ENCODE measurements around the gene TRIP13.
"Not testable (repeated sequence)": the region's sequence is repeated elsewhere in the genome, so short reads cannot be mapped to it uniquely, and the experiment has no call there.

Gene TRIP13, protein sequence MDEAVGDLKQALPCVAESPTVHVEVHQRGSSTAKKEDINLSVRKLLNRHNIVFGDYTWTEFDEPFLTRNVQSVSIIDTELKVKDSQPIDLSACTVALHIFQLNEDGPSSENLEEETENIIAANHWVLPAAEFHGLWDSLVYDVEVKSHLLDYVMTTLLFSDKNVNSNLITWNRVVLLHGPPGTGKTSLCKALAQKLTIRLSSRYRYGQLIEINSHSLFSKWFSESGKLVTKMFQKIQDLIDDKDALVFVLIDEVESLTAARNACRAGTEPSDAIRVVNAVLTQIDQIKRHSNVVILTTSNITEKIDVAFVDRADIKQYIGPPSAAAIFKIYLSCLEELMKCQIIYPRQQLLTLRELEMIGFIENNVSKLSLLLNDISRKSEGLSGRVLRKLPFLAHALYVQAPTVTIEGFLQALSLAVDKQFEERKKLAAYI

GRCh38 chr5:892394-893136 lies at the start of gene TRIP13, which contains the start of gene BRD9:
Gene TRIP13, plus strand, starts transcription at chr5:892884. Its CDS starts 115 bp downstream, at chr5:892999.
Gene BRD9, minus strand, starts transcription at chr5:892801. Its CDS starts 144 bp downstream, at chr5:892657.
- peak in 1 of 2 donors; percentile 73 for DNase-seq (ENCODE audit: extremely low read depth in 1 of 2, low read depth in 1 of 2)

GRCh38 chr5:843371-843770 lies 49.3 kb upstream of the TRIP13 start:
- DNase-seq (ENCODE audit: extremely low read depth in 1 of 2, low read depth in 1 of 2) = not testable (repeated sequence)

DNA sequence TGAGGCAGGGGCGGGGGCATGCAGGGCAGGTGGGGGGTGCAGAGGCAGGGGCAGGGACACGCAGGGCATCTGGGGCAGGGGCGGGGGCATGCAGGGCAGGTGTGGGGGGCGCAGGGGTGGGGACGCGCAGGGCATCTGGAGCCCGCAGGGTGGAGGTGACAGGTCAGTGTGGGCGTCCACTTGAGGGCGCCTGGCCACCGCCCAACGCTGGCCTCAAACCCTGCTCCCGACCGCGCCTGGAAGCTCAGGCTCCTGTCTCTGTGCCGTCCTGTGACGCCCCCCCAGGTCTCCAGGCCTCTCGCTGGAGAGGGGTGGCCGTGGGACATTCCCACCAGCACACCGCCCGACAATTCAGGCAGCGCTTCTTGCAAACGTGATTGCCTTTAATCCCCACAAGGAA lies 48.8 kb upstream of the TRIP13 start:
- DNase-seq (ENCODE audit: extremely low read depth in 1 of 2, low read depth in 1 of 2) = not testable (repeated sequence)

DNA sequence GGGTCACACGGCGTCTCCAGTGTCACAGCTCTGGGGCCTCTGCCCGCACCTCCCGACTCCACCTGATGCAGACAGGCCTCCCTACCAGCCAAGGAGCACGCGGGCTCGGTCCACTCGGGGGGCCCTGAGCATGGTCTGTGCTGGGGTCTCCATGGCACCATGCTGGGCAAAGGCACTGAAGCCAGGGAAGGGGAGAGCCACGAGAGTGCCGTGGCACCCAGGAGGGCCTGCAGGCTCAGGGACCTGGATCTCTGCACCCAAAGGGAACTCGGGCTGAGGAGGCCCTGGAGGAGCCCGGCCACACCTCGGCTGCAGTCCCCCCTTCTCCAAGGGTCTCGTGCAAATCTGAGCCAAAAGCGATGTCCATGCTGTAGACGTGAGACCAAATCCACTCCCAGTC lies 48.3 kb upstream of the TRIP13 start:
- not testable (repeated sequence) for DNase-seq (ENCODE audit: extremely low read depth in 1 of 2, low read depth in 1 of 2)

DNA sequence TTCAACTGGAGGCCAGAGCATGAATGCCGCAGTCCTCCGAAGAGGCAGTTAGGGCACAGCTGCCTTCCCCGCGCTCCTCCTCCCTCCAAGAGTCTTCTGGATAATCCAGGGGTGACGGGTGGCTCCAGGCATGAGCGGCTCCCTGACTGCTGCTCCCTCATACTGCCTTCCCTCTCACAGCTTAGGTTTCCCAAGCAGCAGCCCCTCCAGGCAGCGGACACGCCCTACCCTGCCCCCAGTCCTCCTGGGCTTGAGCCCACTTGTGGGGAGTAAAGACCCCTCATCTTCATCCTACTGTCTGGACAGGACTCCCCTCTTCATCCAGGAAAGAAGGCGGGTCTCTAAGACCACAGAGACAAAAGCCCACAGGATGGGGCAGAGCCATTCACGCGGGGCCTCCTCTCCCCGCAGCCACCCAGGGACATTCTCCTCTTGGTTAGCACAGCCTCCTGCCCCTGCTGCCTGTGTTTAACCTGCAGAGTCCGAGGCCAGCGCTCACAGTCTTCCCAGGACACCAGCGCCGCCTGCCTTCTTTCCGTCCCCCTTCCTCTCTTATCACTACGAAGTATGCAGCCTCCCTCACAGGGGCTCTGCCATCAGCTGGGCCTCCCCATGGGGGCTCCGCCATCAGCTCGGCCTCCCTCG lies 47.5 kb upstream of the TRIP13 start:
- DNase-seq (ENCODE audit: extremely low read depth in 1 of 2, low read depth in 1 of 2) = not testable (repeated sequence)

DNA sequence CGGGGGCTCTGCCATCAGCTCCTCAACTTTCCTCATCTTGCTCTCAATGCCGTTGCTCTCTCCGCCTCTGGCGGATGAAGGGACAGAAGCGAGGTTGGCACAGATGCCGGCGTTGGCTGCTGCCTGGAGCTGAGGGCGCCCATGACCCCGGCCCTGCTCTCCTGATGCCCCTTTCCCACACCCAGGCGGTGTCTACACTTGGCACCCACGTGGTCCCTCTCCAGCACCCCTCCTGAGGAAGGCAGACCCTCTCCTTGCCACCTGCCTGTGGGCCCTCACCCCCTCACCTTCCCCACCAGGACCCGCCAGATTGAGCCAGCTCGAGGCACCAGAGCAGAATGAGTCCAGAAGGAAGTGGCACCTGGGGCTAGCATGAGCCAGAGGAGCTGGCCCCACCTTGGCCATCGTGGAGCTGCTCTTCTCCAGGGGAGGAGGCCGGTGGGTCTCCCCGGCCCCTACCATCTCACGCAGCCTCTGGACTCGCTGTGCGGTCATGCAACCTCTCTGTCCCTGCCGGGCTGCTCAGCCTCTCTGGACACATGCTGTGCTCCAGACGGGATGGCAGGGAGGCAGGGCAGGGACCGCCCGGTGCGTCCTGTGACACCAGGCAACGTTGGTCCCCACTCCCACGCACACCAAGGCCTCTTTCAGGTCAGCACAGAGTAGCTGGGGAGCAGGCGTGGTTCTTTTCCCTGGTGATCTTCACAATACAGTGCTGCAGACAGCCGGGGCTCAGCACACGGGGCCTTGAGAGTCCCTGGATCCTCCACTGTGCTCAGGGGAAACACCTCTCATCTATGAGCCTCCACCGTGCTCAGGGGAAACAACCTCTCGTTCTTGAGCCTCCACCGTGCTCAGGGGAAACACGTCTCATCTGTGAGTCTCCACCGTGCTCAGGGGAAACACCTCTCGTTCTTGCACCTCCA lies 46.7 kb upstream of the TRIP13 start:
- DNase-seq (ENCODE audit: extremely low read depth in 1 of 2, low read depth in 1 of 2) = not testable (repeated sequence)

DNA sequence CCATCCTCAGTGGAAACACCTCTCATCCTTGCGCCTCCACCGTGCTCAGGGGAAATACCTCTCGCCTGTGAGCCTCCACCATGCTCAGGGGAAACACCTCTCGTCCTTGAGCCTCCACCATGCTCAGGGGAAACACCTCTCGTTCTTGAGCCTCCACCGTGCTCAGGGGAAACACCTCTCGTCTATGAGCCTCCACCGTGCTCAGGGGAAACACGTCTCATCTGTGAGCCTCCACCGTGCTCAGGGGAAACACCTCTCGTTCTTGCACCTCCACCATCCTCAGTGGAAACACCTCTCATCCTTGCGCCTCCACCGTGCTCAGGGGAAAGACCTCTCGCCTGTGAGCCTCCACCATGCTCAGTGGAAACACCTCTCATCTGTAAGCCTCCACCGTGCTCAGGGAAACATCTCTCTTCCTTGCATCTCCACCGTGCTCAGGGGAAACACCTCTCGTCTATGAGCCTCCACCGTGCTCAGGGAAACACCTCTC lies 46.0 kb upstream of the TRIP13 start:
- not testable (repeated sequence) for DNase-seq (ENCODE audit: extremely low read depth in 1 of 2, low read depth in 1 of 2)

GRCh38 chr5:847212-847611 lies 45.5 kb upstream of the TRIP13 start:
- not testable (repeated sequence) for DNase-seq (ENCODE audit: extremely low read depth in 1 of 2, low read depth in 1 of 2)

GRCh38 chr5:847736-848135 lies 44.9 kb upstream of the TRIP13 start:
- not testable (repeated sequence) for DNase-seq (ENCODE audit: extremely low read depth in 1 of 2, low read depth in 1 of 2)

GRCh38 chr5:848671-849111 lies 44.0 kb upstream of the TRIP13 start:
- DNase-seq (ENCODE audit: extremely low read depth in 1 of 2, low read depth in 1 of 2) = no peak

DNA sequence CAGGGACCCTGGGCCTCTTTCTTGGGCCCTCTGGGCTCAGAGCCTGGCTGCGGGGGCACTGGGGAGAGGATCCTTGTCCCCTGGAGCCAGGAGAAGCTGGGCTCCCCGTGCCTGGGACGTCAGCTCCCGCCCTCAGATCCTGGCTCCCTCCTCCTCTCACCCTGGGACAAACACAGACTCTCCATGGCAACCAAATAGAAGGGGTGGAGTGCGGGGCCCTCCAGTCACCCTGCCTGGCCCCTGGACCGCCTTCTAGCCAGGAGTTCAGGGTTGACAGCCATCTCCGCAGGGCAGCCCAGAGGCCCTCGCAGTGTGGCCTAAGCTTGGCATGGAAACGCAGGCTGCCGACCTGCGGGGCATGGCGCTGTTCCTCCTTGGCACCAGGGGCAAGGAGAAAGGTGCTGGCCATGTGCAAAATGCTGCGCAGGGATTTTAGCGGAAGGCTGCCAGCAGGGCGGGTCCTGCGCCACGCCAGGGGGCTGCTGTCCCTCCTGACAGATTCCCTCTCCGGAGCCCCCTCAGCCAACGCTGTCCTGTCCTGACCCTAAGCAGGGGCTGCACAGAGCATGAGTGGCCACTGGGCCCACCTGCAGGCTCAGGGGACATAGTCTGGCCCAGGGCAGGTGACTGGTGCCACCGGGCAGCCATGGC lies 42.9 kb upstream of the TRIP13 start:
- DNase-seq (ENCODE audit: extremely low read depth in 1 of 2, low read depth in 1 of 2) = no peak

DNA sequence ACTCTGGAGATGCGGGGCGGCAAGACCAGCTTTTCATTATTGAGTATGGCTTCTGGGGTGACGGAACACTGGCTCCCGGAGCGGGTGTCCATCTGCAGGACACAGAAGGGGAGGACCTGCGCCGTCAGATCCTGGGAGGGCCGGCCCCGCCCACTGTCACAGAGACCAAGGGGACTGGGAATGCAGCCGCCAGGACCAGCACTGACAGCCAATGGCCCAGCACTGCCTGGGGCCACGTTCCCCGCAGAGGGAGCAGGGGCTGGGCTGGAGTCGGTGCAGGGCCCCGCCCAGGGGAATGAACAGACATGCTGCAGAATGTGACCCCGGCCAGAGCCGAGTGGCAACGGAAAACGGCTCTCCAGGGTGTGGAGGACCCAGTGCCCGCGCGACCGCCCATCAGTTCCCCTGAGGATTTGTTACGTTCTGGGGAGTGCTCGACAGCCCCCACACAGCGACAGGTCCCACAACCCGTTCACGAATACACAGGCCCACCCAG lies 42.1 kb upstream of the TRIP13 start, which contains the start of gene ZDHHC11:
Gene ZDHHC11, minus strand, starts transcription at position 476 of the 496 bp plus-strand sequence. Its CDS starts 384 bp downstream, at position 92.
- no peak for DNase-seq (ENCODE audit: extremely low read depth in 1 of 2, low read depth in 1 of 2)

- no peak for DNase-seq (ENCODE audit: extremely low read depth in 1 of 2, low read depth in 1 of 2)
Measured at GRCh38 chr5:851076-851475, 41.6 kb upstream of the TRIP13 start.

- DNase-seq (ENCODE audit: extremely low read depth in 1 of 2, low read depth in 1 of 2) = no peak
Measured at GRCh38 chr5:851553-851952, 41.1 kb upstream of the TRIP13 start.

DNA sequence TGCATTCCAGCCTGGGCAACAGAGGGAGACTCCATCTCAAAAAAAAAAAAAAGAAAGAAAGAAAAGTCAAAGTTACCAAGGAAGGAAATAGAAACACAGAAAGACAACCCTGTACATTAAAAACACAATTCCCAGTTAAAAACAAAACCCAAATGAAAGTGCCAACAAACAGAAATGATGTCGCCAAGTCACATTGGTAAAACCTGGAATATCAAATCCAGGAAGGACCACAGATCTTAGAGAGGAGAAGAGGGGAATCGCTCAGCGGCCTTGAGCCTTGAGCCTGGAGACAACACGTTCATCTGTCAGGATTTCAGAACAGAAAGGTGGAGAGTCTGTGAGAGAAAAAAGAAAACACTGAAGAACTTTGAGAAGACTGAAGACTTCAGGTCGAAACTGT lies 40.7 kb upstream of the TRIP13 start:
- DNase-seq (ENCODE audit: extremely low read depth in 1 of 2, low read depth in 1 of 2) = no peak

DNA sequence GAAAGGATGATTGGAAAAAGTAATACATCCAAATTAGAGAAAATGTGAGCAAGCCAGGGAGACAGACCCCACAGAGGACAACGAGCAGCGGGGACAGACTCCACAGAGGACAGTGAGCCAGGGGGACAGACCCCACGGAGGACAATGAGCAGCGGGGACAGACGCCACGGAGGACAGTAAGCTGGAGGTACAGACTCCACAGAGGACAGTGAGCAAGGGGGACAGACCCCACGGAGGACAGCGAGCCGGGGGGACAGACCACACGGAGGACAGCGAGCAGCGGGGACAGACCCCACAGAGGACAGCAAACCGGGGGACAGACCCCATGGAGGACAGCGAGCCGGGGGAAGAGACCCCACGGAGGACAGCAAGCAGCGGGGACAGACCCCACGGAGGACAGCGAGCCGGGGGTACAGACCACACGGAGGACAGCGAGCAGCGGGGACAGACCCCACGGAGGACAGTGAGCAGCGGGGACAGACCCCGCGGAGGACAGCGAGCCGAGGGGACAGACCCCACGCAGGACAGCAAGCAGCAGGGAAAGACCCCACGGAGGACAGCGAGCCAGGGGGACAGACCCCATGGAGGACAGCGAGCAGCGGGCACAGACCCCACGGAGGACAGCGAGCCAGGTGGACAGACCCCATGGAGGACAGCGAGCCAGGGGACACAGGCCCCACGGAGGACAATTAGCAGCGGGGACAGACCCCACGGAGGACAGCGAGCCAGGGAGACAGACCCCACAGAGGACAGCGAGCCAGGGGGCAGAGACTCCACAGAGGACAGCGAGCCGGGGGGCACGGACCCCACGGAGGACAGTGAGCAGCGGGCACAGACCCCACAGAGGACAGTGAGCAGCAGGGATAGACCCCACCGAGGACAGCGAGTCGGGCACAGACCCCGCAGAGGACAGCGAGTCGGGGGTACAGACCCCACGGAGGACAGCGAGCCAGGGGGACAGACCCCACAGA lies 40.0 kb upstream of the TRIP13 start:
- no peak for DNase-seq (ENCODE audit: extremely low read depth in 1 of 2, low read depth in 1 of 2)

DNA sequence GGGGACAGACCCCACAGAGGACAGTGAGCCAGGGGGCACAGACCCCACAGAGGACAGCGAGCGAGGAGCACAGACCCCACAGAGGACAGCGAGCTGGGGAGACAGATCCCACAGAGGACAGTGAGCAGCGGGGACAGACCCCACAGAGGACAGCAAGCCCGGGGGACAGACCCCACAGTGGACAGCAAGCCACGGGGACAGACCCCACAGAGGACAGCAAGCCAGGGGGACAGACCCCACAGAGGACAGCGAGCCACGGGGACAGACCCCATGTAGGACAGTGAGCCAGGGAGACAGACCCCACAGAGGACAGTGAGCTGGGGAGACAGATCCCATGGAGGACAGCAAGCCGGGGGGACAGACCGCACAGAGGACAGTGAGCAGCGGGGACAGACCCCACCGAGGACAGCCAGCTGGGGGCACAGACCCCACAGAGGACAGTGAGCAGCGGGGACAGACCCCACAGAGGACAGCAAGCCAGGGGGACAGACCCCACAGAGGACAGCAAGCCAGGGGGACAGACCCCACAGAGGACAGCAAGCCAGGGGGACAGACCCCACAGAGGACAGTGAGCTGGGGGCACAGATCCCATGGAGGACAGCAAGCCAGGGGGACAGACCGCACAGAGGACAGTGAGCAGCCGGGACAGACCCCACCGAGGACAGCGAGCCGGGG lies 39.1 kb upstream of the TRIP13 start:
- not testable (repeated sequence) for DNase-seq (ENCODE audit: extremely low read depth in 1 of 2, low read depth in 1 of 2)
